Measurements from ENCODE around the gene F2. TPM values are rescaled to one million over a fixed set of nuclear protein-coding genes. Genes with fewer than 3 reads are reported as not detected.
A peak's percentile ranks its signal among the peaks of the same experiment; 100 is the strongest.

Gene F2
- total and polyA plus RNA-seq, 2 of the 13 experiments (the other 11 are each of a cell fraction or from before 2014, with no cell fraction given), result 330 to 801 TPM

DNA sequence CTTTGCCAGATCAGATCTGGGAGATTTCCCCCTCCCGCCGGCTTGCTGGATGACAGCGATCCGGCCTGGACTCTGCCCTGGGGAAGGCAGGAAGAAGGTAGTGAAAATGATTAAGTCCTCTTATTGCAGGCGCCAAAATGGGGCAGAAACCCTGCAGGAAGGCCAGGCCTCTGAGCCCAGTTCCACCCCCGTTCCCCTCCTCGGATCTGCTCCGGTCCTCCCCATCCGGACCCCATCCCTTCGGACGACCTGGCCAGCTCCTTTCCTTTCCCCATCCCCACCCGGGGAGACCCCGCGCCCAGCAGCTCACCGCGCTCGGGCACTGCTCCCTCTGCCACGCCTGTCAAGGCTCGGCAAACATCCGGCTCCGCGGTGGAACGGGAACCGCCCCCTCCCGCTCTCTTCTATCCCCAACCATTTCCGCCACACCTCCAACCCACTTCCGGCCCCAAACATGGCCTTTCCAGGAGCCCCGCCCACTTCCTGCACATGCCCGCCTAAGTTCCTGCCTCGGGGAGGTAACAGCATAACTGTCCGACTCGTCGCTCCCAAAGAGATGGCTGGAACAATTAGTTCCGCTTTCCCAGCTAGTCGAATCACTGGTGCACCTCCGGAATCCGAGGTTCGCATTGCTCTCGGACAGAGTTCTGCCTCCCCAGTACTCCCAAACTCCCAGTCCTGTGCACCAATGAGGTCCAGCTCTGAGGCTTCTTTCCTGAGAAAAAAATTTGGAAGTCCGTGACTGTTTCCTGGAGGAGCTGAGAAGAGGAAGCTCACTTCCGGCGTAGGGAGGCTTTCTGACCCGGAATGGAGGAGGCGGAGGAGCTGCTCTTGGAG, 18.6 kb upstream of the F2 start, which contains the start of the genes ARHGAP1 and ZNF408 (continued):
- TF ChIP-seq, protein P1, sequence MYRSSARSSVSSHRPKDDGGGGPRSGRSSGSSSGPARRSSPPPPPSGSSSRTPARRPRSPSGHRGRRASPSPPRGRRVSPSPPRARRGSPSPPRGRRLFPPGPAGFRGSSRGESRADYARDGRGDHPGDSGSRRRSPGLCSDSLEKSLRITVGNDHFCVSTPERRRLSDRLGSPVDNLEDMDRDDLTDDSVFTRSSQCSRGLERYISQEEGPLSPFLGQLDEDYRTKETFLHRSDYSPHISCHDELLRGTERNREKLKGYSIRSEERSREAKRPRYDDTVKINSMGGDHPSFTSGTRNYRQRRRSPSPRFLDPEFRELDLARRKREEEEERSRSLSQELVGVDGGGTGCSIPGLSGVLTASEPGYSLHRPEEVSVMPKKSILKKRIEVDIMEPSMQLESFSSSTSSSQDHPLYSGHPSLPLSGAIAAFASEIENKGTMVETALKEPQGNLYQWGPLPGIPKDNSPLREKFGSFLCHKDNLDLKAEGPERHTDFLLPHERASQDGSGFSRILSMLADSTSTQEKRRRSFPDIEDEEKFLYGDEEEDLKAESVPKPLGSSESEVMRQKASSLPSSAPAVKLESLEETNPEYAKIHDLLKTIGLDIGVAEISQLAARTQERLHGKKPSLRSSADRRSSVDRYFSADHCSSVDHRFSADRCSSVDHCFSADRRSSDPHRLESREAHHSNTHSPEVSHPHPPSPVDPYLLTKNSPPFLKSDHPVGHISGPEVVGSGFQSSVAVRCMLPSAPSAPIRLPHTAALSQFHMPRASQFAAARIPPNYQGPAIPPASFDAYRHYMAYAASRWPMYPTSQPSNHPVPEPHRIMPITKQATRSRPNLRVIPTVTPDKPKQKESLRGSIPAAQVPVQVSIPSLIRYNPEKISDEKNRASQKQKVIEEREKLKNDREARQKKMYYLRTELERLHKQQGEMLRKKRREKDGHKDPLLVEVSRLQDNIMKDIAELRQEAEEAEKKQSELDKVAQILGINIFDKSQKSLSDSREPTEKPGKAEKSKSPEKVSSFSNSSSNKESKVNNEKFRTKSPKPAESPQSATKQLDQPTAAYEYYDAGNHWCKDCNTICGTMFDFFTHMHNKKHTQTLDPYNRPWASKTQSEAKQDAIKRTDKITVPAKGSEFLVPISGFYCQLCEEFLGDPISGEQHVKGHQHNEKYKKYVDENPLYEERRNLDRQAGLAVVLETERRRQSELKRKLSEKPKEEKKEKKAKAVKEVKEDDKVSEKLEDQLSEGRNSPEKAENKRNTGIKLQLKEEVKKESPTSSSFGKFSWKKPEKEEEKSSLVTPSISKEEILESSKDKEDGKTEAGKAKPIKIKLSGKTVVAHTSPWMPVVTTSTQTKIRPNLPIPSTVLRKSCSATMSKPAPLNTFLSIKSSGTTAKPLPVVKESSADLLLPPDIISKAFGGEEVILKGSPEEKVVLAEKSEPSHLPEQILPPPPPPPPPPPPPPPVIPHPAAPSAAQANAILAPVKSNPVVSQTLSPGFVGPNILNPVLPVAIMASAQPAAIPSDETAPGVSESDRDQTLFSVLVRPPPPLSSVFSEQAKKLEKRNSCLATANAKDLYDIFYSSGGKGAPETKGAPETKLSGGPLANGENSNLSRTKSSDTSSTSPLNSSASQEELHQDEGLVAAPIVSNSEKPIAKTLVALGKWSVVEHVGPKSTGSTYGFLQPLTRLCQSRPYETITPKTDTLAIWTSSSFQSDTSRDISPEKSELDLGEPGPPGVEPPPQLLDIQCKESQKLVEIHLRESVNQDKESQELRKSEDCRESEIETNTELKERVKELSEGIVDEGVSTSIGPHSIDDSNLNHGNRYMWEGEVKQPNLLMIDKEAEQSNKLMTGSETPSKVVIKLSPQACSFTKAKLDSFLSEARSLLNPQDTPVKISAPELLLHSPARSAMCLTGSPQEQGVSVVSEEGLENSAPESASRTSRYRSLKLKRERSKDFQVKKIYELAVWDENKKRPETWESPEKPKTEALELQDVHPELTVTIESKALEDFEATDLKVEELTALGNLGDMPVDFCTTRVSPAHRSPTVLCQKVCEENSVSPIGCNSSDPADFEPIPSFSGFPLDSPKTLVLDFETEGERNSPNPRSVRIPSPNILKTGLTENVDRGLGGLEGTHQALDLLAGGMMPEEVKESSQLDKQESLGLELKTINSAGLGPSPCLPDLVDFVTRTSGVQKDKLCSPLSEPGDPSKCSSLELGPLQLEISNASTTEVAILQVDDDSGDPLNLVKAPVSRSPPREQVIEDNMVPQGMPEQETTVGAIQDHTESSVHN (CRISPR knock-in tag; IDR thresholded peaks at IDR 0.05), result 0 out of 2 replicates have a peak, but pooled peaks have one; percentile 62
- TF ChIP-seq FOXK2 (IDR thresholded peaks at IDR 0.05) (peak; percentile 74), POLR2AphosphoS2 (IDR thresholded peaks at IDR 0.05; ENCODE audit: low read depth, low read length) (no peak), MEIS2 (CRISPR knock-in tag; IDR thresholded peaks at IDR 0.05) (peak; percentile 91), ISL2 (CRISPR knock-in tag; IDR thresholded peaks at IDR 0.05) (peak; percentile 43), ZNF260 (CRISPR knock-in tag; IDR thresholded peaks at IDR 0.05; ENCODE audit: borderline replicate concordance, low read depth) (no peak), ZNF563 (CRISPR knock-in tag; IDR thresholded peaks at IDR 0.05) (no peak), ZNF672 (CRISPR knock-in tag; IDR thresholded peaks at IDR 0.05) (no peak), STAG1 (CRISPR knock-in tag; IDR thresholded peaks at IDR 0.05) (peak; percentile 20; the same call in 1 of the 2 replicates), ZNF7 (CRISPR knock-in tag; IDR thresholded peaks at IDR 0.05) (0 out of 2 replicates have a peak, but pooled peaks have one; percentile 17), NR1H2 (CRISPR knock-in tag; IDR thresholded peaks at IDR 0.05; ENCODE audit: borderline replicate concordance, low read depth) (no peak), KLF12 (CRISPR knock-in tag; IDR thresholded peaks at IDR 0.05; ENCODE audit: borderline replicate concordance) (peak; percentile 20; the same call in 1 of the 2 replicates), HHEX (CRISPR knock-in tag; IDR thresholded peaks at IDR 0.05) (no peak)
- TF ChIP-seq, protein P2, sequence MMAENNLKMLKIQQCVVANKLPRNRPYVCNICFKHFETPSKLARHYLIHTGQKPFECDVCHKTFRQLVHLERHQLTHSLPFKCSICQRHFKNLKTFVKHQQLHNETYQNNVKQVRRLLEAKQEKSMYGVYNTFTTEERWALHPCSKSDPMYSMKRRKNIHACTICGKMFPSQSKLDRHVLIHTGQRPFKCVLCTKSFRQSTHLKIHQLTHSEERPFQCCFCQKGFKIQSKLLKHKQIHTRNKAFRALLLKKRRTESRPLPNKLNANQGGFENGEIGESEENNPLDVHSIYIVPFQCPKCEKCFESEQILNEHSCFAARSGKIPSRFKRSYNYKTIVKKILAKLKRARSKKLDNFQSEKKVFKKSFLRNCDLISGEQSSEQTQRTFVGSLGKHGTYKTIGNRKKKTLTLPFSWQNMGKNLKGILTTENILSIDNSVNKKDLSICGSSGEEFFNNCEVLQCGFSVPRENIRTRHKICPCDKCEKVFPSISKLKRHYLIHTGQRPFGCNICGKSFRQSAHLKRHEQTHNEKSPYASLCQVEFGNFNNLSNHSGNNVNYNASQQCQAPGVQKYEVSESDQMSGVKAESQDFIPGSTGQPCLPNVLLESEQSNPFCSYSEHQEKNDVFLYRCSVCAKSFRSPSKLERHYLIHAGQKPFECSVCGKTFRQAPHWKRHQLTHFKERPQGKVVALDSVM (CRISPR knock-in tag; IDR thresholded peaks at IDR 0.05), result peak; percentile 39
